Thoracic aorta (tissue), 2 donors: ENCODE data around the gene GDF7. TPM values are rescaled to one million over a fixed set of nuclear protein-coding genes. Genes with fewer than 3 reads are reported as not detected.

Experiments
- ATAC-seq: fragments of 150-250 bp; one replicate; pipeline ENCODE4 v1.8.0; 2017; ENCODE audit warnings: low read depth; ENCODE audit not compliant: insufficient number of reproducible peaks, low FRiP score
- DNase-seq: peaks from one replicate; pipeline ENCODE4 v3.0.0-alpha.2; 2020; ENCODE audit warnings: low spot score
- H3K27ac ChIP-seq, 2 donors: fragments of 200-600 bp; sonication (generic); 1 replicate in 1 of 2; 2 replicates in 1 of 2; pipeline ENCODE4 v1.5.1; 2016; ENCODE audit warnings: mild to moderate bottlenecking in 2 of 2, moderate library complexity in 2 of 2
- H3K27me3 ChIP-seq: fragments of 200-600 bp; sonication (generic); replicated peaks from 2 replicates; pipeline ENCODE4 v1.6.0; 2016; ENCODE audit warnings: mild to moderate bottlenecking; ENCODE audit not compliant: insufficient read depth
- H3K36me3 ChIP-seq: fragments of 200-600 bp; sonication (generic); one replicate; pipeline ENCODE4 v1.5.1; 2016
- H3K4me1 ChIP-seq, 2 donors: fragments of 200-600 bp; sonication (generic); 1 replicate in 1 of 2; 2 replicates in 1 of 2; pipeline versions ENCODE4 v1.5.1 to v1.6.0; 2016; ENCODE audit warnings: low read depth in 2 of 2, mild to moderate bottlenecking in 1 of 2; ENCODE audit not compliant: control insufficient read depth in 1 of 2
- H3K4me3 ChIP-seq: fragments of 200-600 bp; sonication (generic); 2 replicates; pipeline ENCODE4 v1.5.1; 2016; ENCODE audit warnings: mild to moderate bottlenecking
- H3K9me3 ChIP-seq: fragments of 200-600 bp; sonication (generic); 2 replicates; pipeline ENCODE4 v1.5.1; 2016
- total RNA-seq, 2 donors: library from RNA; depleted of rRNA; stranded (reverse); fragments of >200 nt; gene quantifications; one replicate each; pipeline versions ENCODE4 v1.1.0 to v1.2.3, GENCODE V29; 2016
- TF ChIP-seq, protein P1 (sequence below): fragments of 200-600 bp; sonication (generic); IDR thresholded peaks from one replicate; pipeline ENCODE4 v1.5.1; 2019; ENCODE audit warnings: antibody characterized with exemption

The GDF7 gene
- total RNA-seq, 2 donors from 2014 or later, result 39.7 to 40.7 TPM

GRCh38 chr2:20673686-20674308 lies 6.9 kb downstream of the GDF7 start:
- Histone ChIP-seq H3K27ac (peak overlapping the region; percentile 81 to 89), H3K4me1 (peaks cover 38 to 92% of the 10 kb centered on the region in 2 donors), H3K4me3 (no peak overlapping the region), H3K36me3 (peaks cover 13% of the 10 kb centered on the region), H3K9me3 (no peaks in the 10 kb centered on the region), H3K27me3 (no peaks in the 10 kb centered on the region)
- TF ChIP-seq, protein P1, sequence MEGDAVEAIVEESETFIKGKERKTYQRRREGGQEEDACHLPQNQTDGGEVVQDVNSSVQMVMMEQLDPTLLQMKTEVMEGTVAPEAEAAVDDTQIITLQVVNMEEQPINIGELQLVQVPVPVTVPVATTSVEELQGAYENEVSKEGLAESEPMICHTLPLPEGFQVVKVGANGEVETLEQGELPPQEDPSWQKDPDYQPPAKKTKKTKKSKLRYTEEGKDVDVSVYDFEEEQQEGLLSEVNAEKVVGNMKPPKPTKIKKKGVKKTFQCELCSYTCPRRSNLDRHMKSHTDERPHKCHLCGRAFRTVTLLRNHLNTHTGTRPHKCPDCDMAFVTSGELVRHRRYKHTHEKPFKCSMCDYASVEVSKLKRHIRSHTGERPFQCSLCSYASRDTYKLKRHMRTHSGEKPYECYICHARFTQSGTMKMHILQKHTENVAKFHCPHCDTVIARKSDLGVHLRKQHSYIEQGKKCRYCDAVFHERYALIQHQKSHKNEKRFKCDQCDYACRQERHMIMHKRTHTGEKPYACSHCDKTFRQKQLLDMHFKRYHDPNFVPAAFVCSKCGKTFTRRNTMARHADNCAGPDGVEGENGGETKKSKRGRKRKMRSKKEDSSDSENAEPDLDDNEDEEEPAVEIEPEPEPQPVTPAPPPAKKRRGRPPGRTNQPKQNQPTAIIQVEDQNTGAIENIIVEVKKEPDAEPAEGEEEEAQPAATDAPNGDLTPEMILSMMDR, result no peak
- ATAC-seq (no peak), DNase-seq (no peak)

GRCh38 chr2:20674309-20674965 lies 7.5 kb downstream of the GDF7 start:
- H3K9me3 ChIP-seq, result no peaks in the 10 kb centered on the region
- H3K36me3 ChIP-seq, result peaks cover 13% of the 10 kb centered on the region
- peak overlapping the region; percentile 81 to 89 for H3K27ac ChIP-seq
- TF ChIP-seq, protein P1, result no peak
- peaks cover 39 to 92% of the 10 kb centered on the region in 2 donors for H3K4me1 ChIP-seq
- no peaks in the 10 kb centered on the region for H3K27me3 ChIP-seq
- no peak overlapping the region for H3K4me3 ChIP-seq
- no peak for ATAC-seq
- no peak for DNase-seq

DNA sequence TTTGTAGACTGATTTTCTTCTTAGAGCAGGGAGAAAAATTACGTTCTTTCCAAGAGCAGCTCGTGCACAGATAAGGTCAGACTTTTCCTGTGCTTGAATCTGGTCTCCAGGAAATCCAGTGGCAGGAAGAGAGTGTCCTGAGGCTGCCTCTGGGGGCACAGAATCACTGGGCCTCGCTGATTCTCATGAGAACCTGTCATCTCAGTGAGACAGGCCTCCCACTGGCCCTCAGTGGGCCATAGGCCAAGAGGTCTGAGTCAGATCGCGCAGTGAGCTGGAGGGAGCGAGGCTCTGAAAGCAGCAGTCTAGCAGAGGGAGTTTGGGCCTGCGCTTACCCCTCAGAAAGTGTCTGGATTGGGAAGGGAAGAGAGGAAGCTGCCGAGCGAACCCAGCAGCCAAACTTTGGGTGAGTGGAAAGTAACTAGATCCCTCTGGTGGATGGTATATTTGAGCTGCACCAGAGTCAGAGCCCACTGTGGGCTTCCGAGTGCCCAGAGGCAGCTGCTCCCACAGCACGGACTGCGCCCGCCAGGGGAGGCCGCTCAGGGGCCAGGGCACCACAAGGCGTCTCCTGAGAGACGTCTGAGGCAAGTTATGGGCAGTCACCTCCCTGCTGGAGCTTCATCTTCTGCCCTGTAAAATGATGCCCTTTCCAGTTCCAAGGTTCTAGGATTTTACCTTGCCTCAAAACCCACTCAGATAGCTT lies 8.2 kb downstream of the GDF7 start:
- ATAC-seq, result peak; percentile 94
- TF ChIP-seq, protein P1, result no peak
- Histone ChIP-seq H3K36me3 (peaks cover 9% of the 10 kb centered on the region), H3K9me3 (no peaks in the 10 kb centered on the region), H3K4me1 (peaks cover 39 to 89% of the 10 kb centered on the region in 2 donors), H3K4me3 (peak overlapping the region; percentile 25), H3K27ac (peak overlapping the region; percentile 81 to 89), H3K27me3 (no peaks in the 10 kb centered on the region)
- peak; percentile 63 for DNase-seq

- H3K4me3 ChIP-seq, result peak overlapping the region; percentile 25
- peaks cover 39 to 88% of the 10 kb centered on the region in 2 donors for H3K4me1 ChIP-seq
- H3K27me3 ChIP-seq, result no peaks in the 10 kb centered on the region
- TF ChIP-seq, protein P1, result no peak
- peaks cover 7% of the 10 kb centered on the region for H3K36me3 ChIP-seq
- no peaks in the 10 kb centered on the region for H3K9me3 ChIP-seq
- H3K27ac ChIP-seq, result peak overlapping the region; percentile 81 to 89
- ATAC-seq, result no peak
- DNase-seq, result no peak
These were observed 8.9 kb downstream of the GDF7 start for GRCh38 chr2:20675701-20676352.
